Suprapubic skin (tissue), 4 donors: ENCODE results near the gene SGCD. TPM values are rescaled to one million over a fixed set of nuclear protein-coding genes. Genes with fewer than 3 reads are reported as not detected.

Experiments used
- DNase-seq, 2 donors: peaks; one replicate each; pipeline ENCODE4 v3.0.0-alpha.2; 2019; ENCODE audit warnings: low spot score in 2 of 2
- H3K27ac ChIP-seq: fragments of 200-600 bp; sonication (generic); one replicate; pipeline ENCODE4 v1.5.1; 2019
- H3K27me3 ChIP-seq: fragments of 200-600 bp; sonication (generic); one replicate; pipeline ENCODE4 v1.5.1; 2019
- H3K36me3 ChIP-seq: fragments of 200-600 bp; sonication (generic); one replicate; pipeline ENCODE4 v1.5.1; 2019
- H3K4me1 ChIP-seq: fragments of 200-600 bp; sonication (generic); one replicate; pipeline ENCODE4 v1.5.1; 2019
- H3K4me3 ChIP-seq: fragments of 200-600 bp; sonication (generic); one replicate; pipeline ENCODE4 v1.5.1; 2019; ENCODE audit warnings: mild to moderate bottlenecking
- H3K9me3 ChIP-seq: fragments of 200-600 bp; sonication (generic); one replicate; pipeline ENCODE4 v1.5.1; 2019
- CTCF ChIP-seq, 2 donors: fragments of 200-600 bp in 1 of 2; fragments of 450-650 bp in 1 of 2; sonication (generic) in 1 of 2; IDR thresholded peaks; one replicate each; pipeline ENCODE4 v1.5.1; 2016 to 2019; ENCODE audit warnings: antibody characterized with exemption in 2 of 2, mild to moderate bottlenecking in 1 of 2, moderate library complexity in 1 of 2
- EP300 ChIP-seq: sonication (generic); formaldehyde crosslinking; IDR thresholded peaks from one replicate; pipeline ENCODE4 v1.6.1; 2017; ENCODE audit warnings: antibody characterized with exemption
- POLR2A ChIP-seq, 2 donors: fragments of 450-650 bp; IDR thresholded peaks; one replicate each; pipeline ENCODE4 v1.6.1; 2017; ENCODE audit warnings: antibody characterized with exemption in 2 of 2, mild to moderate bottlenecking in 2 of 2, moderate library complexity in 2 of 2
- POLR2AphosphoS5 ChIP-seq, 3 donors: sonication (generic); formaldehyde crosslinking; IDR thresholded peaks; one replicate each; pipeline ENCODE4 v1.6.1; 2017; ENCODE audit warnings: antibody characterized with exemption in 3 of 3
- WGBS: methylation state at CpG from one replicate; pipeline ENCODE4 v1.1.5; 2018; 5-methylcytosine and 5-hydroxymethylcytosine counted together
- total RNA-seq, 4 donors: library from RNA; depleted of rRNA; stranded (reverse); fragments of >200 nt; gene quantifications; one replicate each; pipeline ENCODE4 v1.1.0, GENCODE V29; 2016

Gene SGCD
- total RNA-seq, 4 donors from 2014 or later: 1.2 to 5.7 (median 3.9) TPM

DNA sequence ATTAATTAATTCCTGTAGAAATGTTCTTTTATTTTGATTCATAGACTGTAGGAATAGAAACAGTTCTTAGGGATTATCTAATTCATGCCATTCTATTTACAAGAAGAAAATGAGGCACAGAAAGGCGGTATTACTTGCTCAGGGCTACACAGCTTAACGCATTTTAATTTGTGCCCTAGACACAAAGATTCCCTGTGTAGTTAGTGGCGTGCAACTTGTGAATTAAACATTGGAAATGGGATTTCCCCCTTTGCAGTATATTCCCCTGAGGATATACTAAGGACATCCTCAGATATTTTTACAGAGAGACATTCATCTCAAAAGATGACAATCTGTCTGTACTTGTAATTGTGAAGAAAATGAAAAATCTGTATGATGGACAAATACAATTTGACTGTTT, 108.1 kb downstream of the SGCD start:
- H3K4me1 ChIP-seq: no peaks in the 10 kb centered on the region
- H3K27ac ChIP-seq: no peak overlapping the region
- H3K36me3 ChIP-seq: no peaks in the 10 kb centered on the region
- DNase-seq: no peak
- H3K4me3 ChIP-seq: no peak overlapping the region
- no peaks in the 10 kb centered on the region for H3K9me3 ChIP-seq
- H3K27me3 ChIP-seq: no peaks in the 10 kb centered on the region
- 41% methylated on average over 3 of the region's 3 CpGs for WGBS
- TF ChIP-seq EP300 (no peak), CTCF (IDR thresholded peaks at IDR 0.05) (no peak), POLR2A (IDR thresholded peaks at IDR 0.05) (no peak), POLR2AphosphoS5 (IDR thresholded peaks at IDR 0.05) (no peak)

DNA sequence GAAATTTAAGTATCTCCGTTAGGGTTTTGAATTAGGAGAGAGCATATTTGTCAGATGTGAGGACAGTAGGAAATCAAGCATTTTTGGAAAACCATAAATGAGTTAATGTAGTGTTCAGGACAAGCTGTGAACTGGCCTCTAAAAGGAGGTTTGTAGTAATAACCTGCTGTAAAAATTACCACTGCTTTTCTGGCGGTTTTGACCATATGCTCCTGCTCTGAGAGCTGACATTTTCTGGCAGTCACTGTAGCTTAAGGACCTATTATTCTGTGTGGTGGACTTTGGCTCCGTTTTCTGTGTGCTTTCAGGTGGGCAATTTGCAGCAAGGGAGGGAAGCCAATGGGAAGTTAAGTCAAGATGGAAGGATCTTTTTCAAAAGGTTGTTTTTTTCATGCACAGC, 111.1 kb downstream of the SGCD start:
- Histone ChIP-seq H3K4me3 (no peak overlapping the region), H3K27ac (no peak overlapping the region), H3K27me3 (no peaks in the 10 kb centered on the region), H3K4me1 (no peaks in the 10 kb centered on the region), H3K9me3 (no peaks in the 10 kb centered on the region), H3K36me3 (no peaks in the 10 kb centered on the region)
- no peak for DNase-seq
- 63% methylated on average over 3 of the region's 3 CpGs for WGBS
- TF ChIP-seq CTCF (IDR thresholded peaks at IDR 0.05): no peak
- TF ChIP-seq EP300: no peak
- TF ChIP-seq POLR2A (IDR thresholded peaks at IDR 0.05): no peak
- no peak for TF ChIP-seq POLR2AphosphoS5 (IDR thresholded peaks at IDR 0.05)

- Histone ChIP-seq H3K9me3 (no peaks in the 10 kb centered on the region), H3K27me3 (no peaks in the 10 kb centered on the region), H3K4me3 (no peak overlapping the region), H3K4me1 (no peaks in the 10 kb centered on the region), H3K27ac (no peak overlapping the region), H3K36me3 (no peaks in the 10 kb centered on the region)
- no peak for DNase-seq
- TF ChIP-seq CTCF (IDR thresholded peaks at IDR 0.05) (no peak), POLR2A (IDR thresholded peaks at IDR 0.05) (no peak), POLR2AphosphoS5 (IDR thresholded peaks at IDR 0.05) (no peak), EP300 (no peak)
- 86% methylated on average over 3 of the region's 3 CpGs for WGBS
Observed at GRCh38 chr5:156444753-156445291, 117.9 kb downstream of the SGCD start.

- H3K36me3 ChIP-seq: no peaks in the 10 kb centered on the region
- 62% methylated on average over 4 of the region's 4 CpGs for WGBS
- no peaks in the 10 kb centered on the region for H3K9me3 ChIP-seq
- no peak for DNase-seq
- no peaks in the 10 kb centered on the region for H3K27me3 ChIP-seq
- no peak overlapping the region for H3K27ac ChIP-seq
- H3K4me1 ChIP-seq: no peaks in the 10 kb centered on the region
- TF ChIP-seq EP300 (no peak), POLR2A (IDR thresholded peaks at IDR 0.05) (no peak)
- H3K4me3 ChIP-seq: no peak overlapping the region
Observed at GRCh38 chr5:156446526-156446925, 119.6 kb downstream of the SGCD start.

- TF ChIP-seq EP300 (no peak), POLR2AphosphoS5 (IDR thresholded peaks at IDR 0.05) (no peak), CTCF (IDR thresholded peaks at IDR 0.05) (no peak), POLR2A (IDR thresholded peaks at IDR 0.05) (no peak)
- Histone ChIP-seq H3K4me1 (no peaks in the 10 kb centered on the region), H3K27ac (no peak overlapping the region), H3K4me3 (no peak overlapping the region), H3K36me3 (no peaks in the 10 kb centered on the region), H3K27me3 (no peaks in the 10 kb centered on the region), H3K9me3 (no peaks in the 10 kb centered on the region)
- WGBS: 92% methylated on average over 2 of the region's 2 CpGs
- no peak for DNase-seq
Observed at GRCh38 chr5:156450778-156451177, 123.8 kb downstream of the SGCD start.

- Histone ChIP-seq H3K4me1 (no peaks in the 10 kb centered on the region), H3K27ac (no peak overlapping the region), H3K9me3 (no peaks in the 10 kb centered on the region), H3K36me3 (no peaks in the 10 kb centered on the region), H3K27me3 (no peaks in the 10 kb centered on the region), H3K4me3 (no peak overlapping the region)
- DNase-seq: no peak
- WGBS: 96% methylated on average over 1 of the region's 1 CpG
- no peak for TF ChIP-seq EP300
- no peak for TF ChIP-seq POLR2A (IDR thresholded peaks at IDR 0.05)
- TF ChIP-seq CTCF (IDR thresholded peaks at IDR 0.05): no peak
- TF ChIP-seq POLR2AphosphoS5 (IDR thresholded peaks at IDR 0.05): no peak
Observed at GRCh38 chr5:156451505-156451904, 124.5 kb downstream of the SGCD start.
